Activated T-cell treated with anti-CD3 and anti-CD28 coated beads for 48 hours (primary cell): Measurements from ENCODE around the gene KLHL22.
"Not testable (repeated sequence)": the region's sequence is repeated elsewhere in the genome, so short reads cannot be mapped to it uniquely, and the experiment has no call there.

ENCODE experiments used
- DNase-seq: peaks from one replicate; pipeline ENCODE4 v3.0.0-alpha.2; 2020; ENCODE audit warnings: low read depth

KLHL22 gene

GRCh38 chr22:20466659-20467379 lies 28.8 kb downstream of the KLHL22 start:
- DNase-seq: no peak

- no peak for DNase-seq
These were observed 29.9 kb downstream of the KLHL22 start for GRCh38 chr22:20465759-20466077.

- DNase-seq: no peak
These were observed 30.5 kb downstream of the KLHL22 start for GRCh38 chr22:20464912-20465758.

DNA sequence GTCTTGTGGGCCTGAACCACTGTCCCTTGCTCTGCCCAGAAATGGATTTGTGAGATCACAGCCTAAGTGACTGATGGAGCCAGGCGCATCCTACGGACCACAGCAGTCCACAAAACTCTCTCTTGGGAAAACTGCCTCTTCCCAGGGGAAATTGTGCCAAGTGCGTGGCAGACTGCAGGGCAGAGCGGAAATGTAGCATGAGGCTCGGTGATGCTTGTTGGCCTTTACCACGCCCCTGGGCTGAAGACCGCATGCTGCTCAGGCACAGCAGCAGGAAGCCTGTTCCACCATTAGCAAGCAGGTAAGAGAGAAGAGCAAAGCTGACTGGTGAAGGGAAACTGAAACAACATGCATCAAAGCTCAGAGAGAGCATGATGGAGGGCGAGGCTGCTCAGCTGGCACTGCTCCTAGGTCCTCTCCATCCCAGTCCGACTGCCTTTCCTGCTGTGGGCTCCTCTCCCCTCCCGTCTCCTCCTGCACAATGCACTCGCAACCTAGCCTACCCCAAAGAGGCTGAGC lies 31.4 kb downstream of the KLHL22 start:
- peak; percentile 32 for DNase-seq

DNA sequence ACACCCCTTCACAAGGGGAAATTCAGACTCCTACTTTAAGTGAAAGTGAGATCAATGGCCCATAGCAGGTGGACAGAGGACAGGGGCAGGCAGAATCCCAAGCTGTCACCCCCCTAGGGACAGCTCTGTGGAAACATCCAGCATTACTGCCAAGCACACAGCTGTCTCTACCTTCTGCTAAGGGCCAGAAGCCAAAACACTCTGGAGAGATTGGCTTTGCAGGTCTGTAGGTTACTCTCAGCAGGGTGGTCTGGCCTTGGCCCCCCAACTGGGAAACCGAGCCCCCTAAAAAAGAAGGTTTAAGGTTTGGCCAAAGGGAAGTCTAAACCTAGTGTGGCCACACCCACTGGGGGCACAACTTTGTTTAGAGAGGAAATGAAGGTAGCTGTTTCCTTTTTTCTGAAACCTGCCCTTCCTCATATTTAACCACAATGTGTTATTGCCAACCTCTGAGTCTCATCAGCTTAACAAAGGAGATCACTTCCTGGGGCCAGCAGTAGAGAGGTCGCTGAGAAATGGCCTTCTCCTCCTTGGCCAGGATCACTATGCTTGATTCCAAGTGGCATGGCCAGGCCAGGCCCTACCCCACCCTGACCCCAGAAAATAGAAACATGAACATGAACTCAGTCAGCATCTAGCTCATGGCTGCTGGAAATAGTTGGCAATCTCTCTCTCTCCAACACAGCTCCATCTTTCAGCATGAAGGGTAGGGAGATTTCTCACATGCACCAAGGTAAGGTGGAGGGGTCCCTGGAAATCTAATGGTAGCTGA lies 32.1 kb downstream of the KLHL22 start:
- DNase-seq: no peak

DNA sequence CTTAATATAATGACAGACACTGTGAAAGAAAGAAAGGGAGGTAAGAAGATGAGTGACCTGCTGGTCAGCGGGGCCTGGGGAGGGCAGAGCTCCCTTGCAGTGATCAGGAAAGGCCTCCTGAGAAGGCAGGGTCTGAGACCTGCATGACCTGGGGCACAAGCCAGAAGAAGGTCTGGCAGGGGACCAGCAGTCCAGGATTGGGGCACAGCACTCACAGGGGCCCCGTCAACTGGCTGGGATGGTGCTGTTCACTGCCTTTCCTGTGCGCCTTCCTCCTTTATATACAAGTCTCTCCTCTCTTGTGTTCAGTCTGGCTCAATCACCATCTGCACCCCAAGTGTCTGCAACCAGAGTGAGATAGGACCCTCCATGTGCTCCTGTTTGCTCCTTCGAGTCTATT lies 35.7 kb downstream of the KLHL22 start:
- no peak for DNase-seq

DNA sequence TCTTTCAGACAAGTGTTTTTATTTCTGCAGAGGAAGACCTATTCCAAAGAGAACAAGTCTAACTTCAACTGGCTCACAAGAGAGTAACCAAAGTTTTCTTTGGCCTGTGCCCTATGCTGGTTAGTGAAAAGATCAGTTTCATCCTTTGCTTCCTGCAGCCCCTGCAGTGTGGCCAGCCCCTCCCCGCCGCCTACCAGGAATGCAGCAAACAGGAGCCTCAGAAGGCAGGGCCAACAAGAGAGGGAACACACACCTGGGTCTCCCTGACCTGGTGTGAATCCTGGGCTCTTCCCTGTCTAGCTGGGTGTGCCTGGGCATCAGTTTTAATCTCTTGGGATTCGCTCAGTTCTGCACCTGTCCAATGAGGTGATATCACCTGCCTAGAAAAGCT lies 36.4 kb downstream of the KLHL22 start:
- no peak for DNase-seq

GRCh38 chr22:20458530-20459151 lies 37.0 kb downstream of the KLHL22 start:
- no peak for DNase-seq

GRCh38 chr22:20457506-20458240 lies 37.9 kb downstream of the KLHL22 start:
- no peak for DNase-seq

DNA sequence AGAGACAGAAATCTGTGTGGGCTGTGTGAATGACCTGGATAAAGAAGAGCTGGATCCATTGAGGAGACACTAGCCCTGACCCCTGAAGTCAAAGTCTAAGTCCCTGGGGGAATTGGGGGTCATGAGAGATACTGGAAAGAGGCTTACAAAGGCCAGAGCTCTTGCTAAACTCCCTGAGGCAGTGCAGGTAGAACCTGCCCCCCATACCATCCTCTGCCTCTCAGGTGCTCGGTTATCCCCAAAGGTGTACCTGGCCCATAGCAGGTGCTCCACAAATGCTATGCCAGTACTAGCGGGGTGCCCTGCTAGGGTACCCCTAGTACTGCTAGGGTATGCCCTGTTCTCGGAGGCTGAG lies 38.9 kb downstream of the KLHL22 start:
- no peak for DNase-seq

DNA sequence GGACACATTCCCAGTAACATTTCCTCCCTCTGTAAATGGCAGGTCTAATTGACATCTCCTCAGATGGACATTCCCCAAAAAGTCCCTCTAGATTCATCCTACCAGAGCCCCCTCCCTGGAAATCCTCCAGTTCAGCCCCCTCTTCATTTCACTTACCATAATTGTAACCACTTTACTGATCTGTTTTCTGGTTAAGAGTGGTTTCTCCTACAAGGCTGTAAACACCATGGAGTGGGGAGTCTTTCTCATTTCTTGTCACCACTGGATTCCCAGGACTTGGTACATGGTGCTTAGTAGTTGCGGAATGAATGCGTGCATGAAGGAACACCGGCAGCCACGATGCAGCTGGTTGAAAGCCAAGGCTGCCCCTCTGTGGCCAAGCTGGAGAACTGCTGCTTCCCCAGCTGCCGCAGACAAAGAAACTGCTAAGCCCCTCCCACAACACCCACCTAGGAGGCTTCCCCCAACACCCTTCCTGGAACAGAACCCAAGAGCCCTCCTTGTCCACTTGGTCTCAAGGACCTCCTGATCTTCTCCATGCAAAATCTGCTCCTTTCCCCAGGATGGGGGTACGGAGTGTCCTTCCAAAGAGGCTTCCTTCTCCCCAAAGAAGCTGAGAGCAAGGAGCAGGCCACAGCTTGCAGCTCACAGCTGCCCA lies 39.4 kb downstream of the KLHL22 start:
- DNase-seq: peak; percentile 70

DNA sequence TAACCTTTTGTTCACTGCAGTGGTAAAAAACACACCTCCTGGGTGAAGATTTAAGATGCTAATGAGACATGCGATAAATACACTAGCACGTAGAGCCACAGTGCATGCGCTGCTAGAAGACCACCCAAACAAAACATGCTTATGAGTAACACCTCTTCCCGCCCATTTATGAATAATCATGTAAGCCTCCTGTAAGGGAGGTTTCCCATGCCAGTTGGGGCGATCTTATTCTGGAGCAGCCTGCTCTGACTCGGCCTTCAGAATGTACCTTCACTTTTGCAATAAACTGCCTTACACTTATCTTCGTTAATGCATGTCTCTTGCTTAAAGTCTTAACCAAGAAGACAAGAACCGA lies 39.9 kb downstream of the KLHL22 start:
- no peak for DNase-seq

GRCh38 chr22:20453222-20453621 lies 42.4 kb downstream of the KLHL22 start:
- no peak for DNase-seq

DNA sequence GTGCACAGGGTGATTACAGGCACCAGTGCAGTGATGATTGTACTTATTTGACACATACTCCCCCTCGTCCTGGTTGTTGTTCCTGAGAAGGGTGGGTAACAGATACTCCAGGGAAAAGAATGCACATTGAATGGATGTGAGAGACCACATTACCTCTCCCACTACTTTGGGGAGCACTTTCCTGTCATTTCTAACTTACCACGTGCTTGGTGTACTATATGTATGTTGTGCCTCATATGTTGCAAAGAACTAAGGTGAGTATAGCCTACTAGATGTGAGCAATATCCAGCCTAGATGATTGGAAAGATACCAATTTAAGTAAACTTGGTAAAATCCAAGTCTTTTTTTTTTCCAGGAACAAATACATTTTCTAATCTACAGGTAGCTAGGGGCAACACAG lies 43.7 kb downstream of the KLHL22 start:
- DNase-seq: no peak

- not testable (repeated sequence) for DNase-seq
These were observed 44.3 kb downstream of the KLHL22 start for GRCh38 chr22:20451129-20451778.

DNA sequence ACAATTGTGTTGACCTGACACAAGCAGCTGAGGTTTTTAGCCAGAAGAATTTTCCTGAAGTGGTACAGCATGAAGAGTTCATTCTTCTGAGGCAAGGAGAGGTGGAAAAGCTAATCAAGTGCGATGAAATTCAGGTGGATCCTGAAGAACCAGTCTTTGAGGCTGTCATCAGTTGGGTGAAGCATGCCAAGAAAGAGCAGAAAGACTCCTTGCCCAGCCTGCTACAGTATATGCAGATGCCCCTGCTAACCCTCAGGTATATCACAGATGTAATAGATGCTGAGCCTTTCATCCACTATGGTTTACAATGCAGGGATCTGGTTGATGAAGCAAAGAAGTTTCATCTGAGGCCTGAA lies 45.1 kb downstream of the KLHL22 start:
- no peak for DNase-seq

DNA sequence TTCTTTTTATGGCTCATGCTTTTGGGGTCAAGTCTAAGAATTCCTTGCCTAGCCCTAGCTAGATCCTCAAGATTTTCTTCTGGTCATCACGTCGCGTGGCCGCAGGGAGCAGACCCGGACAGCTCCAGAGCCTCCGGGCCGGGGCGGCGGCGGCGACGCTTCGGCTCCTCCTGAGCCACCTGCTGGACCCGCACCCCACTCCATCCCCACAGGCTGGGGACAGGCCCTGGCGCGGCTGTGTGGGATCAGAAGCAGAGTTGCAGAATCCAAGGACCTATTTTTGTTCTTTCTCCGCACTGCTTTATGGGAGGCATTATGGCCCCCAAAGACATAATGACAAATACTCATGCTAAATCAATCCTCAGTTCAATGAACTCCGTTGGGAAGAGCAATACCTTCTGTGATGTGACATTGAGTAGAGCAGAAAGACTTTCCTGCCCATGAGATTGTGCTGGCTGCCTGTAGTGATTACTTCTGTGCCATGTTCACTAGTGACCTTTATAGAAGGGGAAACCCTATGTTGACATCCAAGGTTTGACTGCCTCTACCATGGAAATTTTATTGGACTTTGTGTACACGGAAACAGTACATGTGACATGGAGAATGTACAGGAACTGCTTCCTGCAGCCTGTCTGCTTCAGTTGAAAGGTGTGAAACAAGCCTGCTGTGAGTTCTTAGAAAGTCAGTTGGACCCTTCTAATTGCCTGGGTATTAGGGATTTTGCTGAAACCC lies 45.6 kb downstream of the KLHL22 start:
- no peak for DNase-seq

GRCh38 chr22:20448630-20449029 lies 47.0 kb downstream of the KLHL22 start:
- no peak for DNase-seq

GRCh38 chr22:20446383-20446970 lies 49.1 kb downstream of the KLHL22 start:
- no peak for DNase-seq

- no peak for DNase-seq
These were observed 51.3 kb downstream of the KLHL22 start for GRCh38 chr22:20444325-20444724.
